Heart left ventricle (tissue), 13 donors: Measurements from ENCODE around the gene C10orf143.

ENCODE experiments used
- CTCF ChIP-seq, 12 donors: fragments of 200-600 bp; sonication (generic) in 4 of 12; IDR thresholded peaks; one replicate each; pipeline versions ENCODE4 v1.5.0 to v1.8.0; 2018 to 2022; ENCODE audit warnings: antibody characterized with exemption in 12 of 12, mild to moderate bottlenecking in 5 of 12
- POLR2A ChIP-seq, 2 donors: fragments of 450-650 bp; IDR thresholded peaks; one replicate each; pipeline ENCODE4 v1.6.1; 2017; ENCODE audit warnings: antibody characterized with exemption in 2 of 2, mild to moderate bottlenecking in 2 of 2, moderate library complexity in 2 of 2
- donor health status: ischemic (EF 13 %, LVEDD 7.1; RV severe dilation, severe dysfunction).
- donor health status: DM: no; HTN: yes; CAD: no.
- donor health status: DM: no; HTN: no; CAD: no.
- donor health status: ischemic (EF 25% LVEDD 6.9; RV normal size, moderate dysfunction).
- donor health status: ischemic (EF 25% LVEDD 5.7; RV mildly dilated, moderate dysfunction).
- donor health status: ischemic (EF 35%, LVEDD 5.7; RV mildly dilated, moderate dysfunction).
- donor health status: nonischemic (EF 11% LVEDD 7.7; RV severe dilation, severe dysfunction).
- donor health status: DM: yes; HTN: yes; CAD: no.
- donor health status: PGD.
- donor health status: ischemic (EF 29% LVEDD 5.4; RV normal size, mild dysfunction).
- donor health status: nonischemic (EF 23%, LVEDD 6.1; RV moderate dilation, normal function).

GRCh38 chr10:130065251-130065650, 45.4 kb downstream of the C10orf143 start:
- TF ChIP-seq CTCF (IDR thresholded peaks at IDR 0.05) (no peak), POLR2A (IDR thresholded peaks at IDR 0.05) (no peak)
